H1 (cell line): Measurements from ENCODE around the gene TAS2R5. TPM values are rescaled to one million over a fixed set of nuclear protein-coding genes. Genes with fewer than 3 reads are reported as not detected.

ENCODE experiments used
- POU5F1 ChIP-seq: IDR thresholded peaks from 2 replicates; pipeline ENCODE4 v1.6.1; 2011; ENCODE audit warnings: low read depth, mild to moderate bottlenecking, low read length, moderate library complexity
- TEAD4 ChIP-seq: IDR thresholded peaks from 2 replicates; pipeline ENCODE4 v1.6.1; 2012; ENCODE audit warnings: low read depth, low read length, inconsistent platforms, mixed read lengths
- polyA plus RNA-seq, 7 experiments: library from polyadenylated mRNA; depleted of rRNA in 3 of 7; stranded (reverse) in 5 of 7; unstranded in 2 of 7; fragments of >200 nt in 5 of 7; fragments of 200-250 nt in 2 of 7; gene quantifications; 1 replicate in 5 of 7; 2 replicates in 1 of 7; 4 replicates in 1 of 7; pipeline versions ENCODE4 v1.2.1 to v1.2.3, GENCODE V29; 2011 to 2013; ENCODE audit warnings: missing spikeins in 2 of 7, mixed read lengths in 2 of 7
- total RNA-seq: library from RNA; stranded (reverse); fragmentation: NEBNext Ultra II Directional; extraction: Animal tissue kit (Norgen Biotek cat#: 25700); gene quantifications from 2 replicates; pipeline ENCODE4 v1.2.1, GENCODE V29; 2021
- TF ChIP-seq, protein P1 (sequence below): IDR thresholded peaks from 2 replicates; pipeline ENCODE4 v1.6.1; 2011; ENCODE audit warnings: low read depth, mild to moderate bottlenecking, low read length; ENCODE audit not compliant: insufficient read depth

The TAS2R5 gene
- total and polyA plus RNA-seq, 2 of the 8 experiments (the other 6 are each of a cell fraction or from before 2014, with no cell fraction given): 1.5 to 6.2 TPM

DNA sequence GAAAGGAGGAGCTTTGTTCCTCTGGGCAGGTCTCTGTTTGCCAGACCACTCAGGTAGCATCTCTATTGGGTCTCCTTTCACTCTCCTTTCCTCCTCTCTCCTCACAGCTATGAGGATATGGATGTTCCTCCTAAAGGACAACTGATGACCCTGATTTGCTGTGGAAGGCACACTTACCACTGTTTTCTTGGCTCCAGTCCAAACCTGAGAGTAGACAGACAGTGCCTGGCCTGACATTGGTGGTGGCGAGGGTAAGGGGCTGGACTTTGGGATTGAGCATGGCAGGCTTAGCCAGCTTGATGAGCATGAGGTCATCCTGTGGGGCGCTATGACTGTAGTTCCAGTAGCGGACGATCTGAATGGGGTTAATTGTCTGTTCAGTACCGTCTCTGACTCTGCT, 47.7 kb downstream of the TAS2R5 start (continued):
- no peak for TF ChIP-seq TEAD4
- TF ChIP-seq POU5F1: no peak
- TF ChIP-seq, protein P1, sequence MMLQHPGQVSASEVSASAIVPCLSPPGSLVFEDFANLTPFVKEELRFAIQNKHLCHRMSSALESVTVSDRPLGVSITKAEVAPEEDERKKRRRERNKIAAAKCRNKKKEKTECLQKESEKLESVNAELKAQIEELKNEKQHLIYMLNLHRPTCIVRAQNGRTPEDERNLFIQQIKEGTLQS: no peak
